Spleen (tissue), 7 donors: ENCODE measurements around the gene AVPR1B.

Experiments used
- CTCF ChIP-seq, 11 experiments: fragments of 200-600 bp in 7 of 11; fragments of 450-650 bp in 4 of 11; sonication (generic) in 4 of 11; IDR thresholded peaks in 8 of 11; conservative IDR thresholded peaks in 3 of 11; 1 replicate in 7 of 11; 2 replicates in 4 of 11; pipeline versions ENCODE4 v1.4.0 to v1.8.0; 2016 to 2021; ENCODE audit warnings: antibody characterized with exemption in 11 of 11, inconsistent platforms in 4 of 11, mild to moderate bottlenecking in 1 of 11
- POLR2A ChIP-seq, 3 donors: fragments of 450-650 bp; IDR thresholded peaks; one replicate each; pipeline ENCODE4 v1.5.1; 2017; ENCODE audit warnings: antibody characterized with exemption in 3 of 3, mild to moderate bottlenecking in 1 of 3
- POLR2AphosphoS5 ChIP-seq, 3 donors: sonication (generic); formaldehyde crosslinking; IDR thresholded peaks; one replicate each; pipeline ENCODE4 v1.5.1; 2017; ENCODE audit warnings: antibody characterized with exemption in 3 of 3
- donor health status: DM: no; HTN: no; CAD: no; lungs with moderate emphysema.
- donor health status: DM: no; HTN: no; CAD: no.
- donor health status: DM: no; HTN: no; CAD: no.

DNA sequence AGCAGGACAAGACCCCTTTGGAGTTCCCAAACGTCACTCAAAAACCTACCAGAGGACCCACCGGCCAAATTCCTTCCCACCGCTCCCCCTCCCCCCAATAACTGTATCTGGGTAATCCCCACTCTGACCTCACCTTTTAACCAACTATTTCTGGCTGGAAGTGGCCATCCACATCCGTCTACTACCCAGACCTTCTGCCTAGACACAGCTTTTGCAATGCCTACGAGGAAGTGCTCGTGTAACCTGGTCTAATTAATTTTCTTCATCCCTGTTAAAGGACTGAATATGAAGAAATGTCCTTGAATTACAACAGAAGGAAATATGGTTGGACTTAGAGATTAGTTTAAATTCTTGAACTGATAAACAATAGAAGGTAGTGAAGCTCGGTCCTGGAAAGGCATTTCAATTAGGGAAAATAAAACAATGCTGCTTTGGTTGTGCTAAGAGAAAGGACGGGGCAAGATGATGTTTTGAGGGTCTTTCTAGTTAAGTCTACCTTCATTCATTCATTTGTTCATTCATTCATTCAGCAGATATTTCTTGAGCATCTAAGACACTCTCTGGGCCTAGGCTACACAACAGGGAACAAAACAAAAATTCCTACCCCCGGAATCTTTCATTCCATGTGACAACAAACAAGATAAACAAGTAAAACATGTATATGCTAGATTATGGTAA is 18.8 kb downstream of the AVPR1B start:
- TF ChIP-seq POLR2AphosphoS5 (IDR thresholded peaks at IDR 0.05) (no peak), CTCF (IDR thresholded peaks at IDR 0.05 in 8 of 11, conservative IDR thresholded peaks at IDR 0.05 in 3 of 11) (no peak), POLR2A (IDR thresholded peaks at IDR 0.05) (no peak)
